Measurements from ENCODE around the gene PSENEN. TPM values are rescaled to one million over a fixed set of nuclear protein-coding genes. Genes with fewer than 3 reads are reported as not detected.
"Not testable (repeated sequence)": the region's sequence is repeated elsewhere in the genome, so short reads cannot be mapped to it uniquely, and the experiment has no call there.

Gene PSENEN
- total RNA-seq, 2 donors from 2014 or later, result 21.2 to 24.9 TPM

DNA sequence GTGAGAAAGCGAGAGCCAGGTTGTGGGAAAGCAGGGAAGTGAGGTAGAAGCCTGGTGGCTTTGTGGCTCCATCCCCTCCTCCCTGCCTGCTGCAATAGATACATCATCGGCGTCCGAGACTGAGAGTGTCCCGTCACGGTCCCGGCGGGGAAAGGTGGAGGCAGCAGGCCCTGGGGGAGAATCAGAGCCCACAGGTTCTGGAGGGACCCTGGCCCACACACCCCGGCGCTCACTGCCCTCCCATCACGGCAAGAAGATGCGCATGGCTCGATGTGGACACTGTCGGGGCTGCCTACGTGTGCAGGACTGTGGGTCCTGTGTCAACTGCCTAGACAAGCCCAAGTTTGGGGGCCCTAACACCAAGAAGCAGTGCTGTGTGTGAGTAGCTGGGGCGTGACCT lies 22.6 kb upstream of the PSENEN start:
- H3K4me1 Mint-ChIP-seq, result peaks cover 18% of the 10 kb centered on the region
- H3K36me3 Mint-ChIP-seq (ENCODE audit: low read depth), result peaks cover 7% of the 10 kb centered on the region
- DNase-seq, result no peak
- no peaks in the 10 kb centered on the region for H3K9me3 ChIP-seq (ENCODE audit: control insufficient read depth, low read length, poor library complexity, severe bottlenecking)
- no peak for ATAC-seq
- no peaks in the 10 kb centered on the region for H3K27me3 Mint-ChIP-seq
- no peak overlapping the region for H3K4me3 Mint-ChIP-seq
- no peak overlapping the region for H3K27ac Mint-ChIP-seq

DNA sequence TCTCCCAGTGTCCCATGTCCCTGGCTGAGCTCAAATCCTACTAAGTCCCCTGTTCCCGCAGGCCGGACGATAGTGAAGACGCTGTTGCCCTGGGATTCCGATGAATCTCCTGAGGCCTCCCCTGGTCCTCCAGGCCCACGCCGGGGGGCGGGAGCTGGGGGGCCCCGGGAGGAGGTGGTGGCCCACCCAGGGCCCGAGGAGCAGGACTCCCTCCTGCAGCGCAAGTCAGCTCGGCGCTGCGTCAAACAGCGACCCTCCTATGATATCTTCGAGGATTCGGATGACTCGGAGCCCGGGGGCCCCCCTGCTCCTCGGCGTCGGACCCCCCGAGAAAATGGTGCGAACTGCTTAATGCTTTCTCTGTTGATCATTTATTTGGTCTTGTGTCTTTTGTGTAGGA lies 21.8 kb upstream of the PSENEN start:
- no peak for DNase-seq
- Mint-ChIP-seq H3K36me3 (ENCODE audit: low read depth) (peaks cover 7% of the 10 kb centered on the region), H3K4me3 (no peak overlapping the region), H3K27ac (no peak overlapping the region), H3K4me1 (peaks cover 23% of the 10 kb centered on the region), H3K27me3 (no peaks in the 10 kb centered on the region)
- no peak for ATAC-seq
- no peaks in the 10 kb centered on the region for H3K9me3 ChIP-seq (ENCODE audit: control insufficient read depth, low read length, poor library complexity, severe bottlenecking)

DNA sequence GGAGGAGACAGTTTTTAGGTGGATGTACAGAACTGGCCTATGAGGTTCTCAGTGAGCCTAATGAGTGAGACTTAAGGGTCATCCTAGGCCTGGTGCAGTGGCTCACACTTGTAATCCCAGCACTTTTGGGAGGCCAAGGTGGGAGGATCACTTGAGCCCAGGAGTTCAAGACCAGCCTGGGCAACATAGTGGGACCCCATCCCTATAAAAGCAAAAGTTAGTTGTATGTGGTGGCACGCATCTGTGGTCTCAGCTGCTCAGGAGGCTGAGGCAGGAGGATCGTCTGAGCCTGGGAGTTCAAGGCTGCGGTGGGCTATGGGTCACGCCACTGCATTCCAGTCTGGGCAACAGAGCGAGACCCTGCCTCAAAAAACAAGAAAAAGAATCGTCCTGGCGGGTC lies 21.3 kb upstream of the PSENEN start:
- not testable (repeated sequence) for H3K36me3 Mint-ChIP-seq (ENCODE audit: low read depth); H3K27ac Mint-ChIP-seq; H3K9me3 ChIP-seq (ENCODE audit: control insufficient read depth, low read length, poor library complexity, severe bottlenecking); H3K27me3 Mint-ChIP-seq; H3K4me3 Mint-ChIP-seq; DNase-seq; ATAC-seq
- H3K4me1 Mint-ChIP-seq, result peaks cover 22% of the 10 kb centered on the region

DNA sequence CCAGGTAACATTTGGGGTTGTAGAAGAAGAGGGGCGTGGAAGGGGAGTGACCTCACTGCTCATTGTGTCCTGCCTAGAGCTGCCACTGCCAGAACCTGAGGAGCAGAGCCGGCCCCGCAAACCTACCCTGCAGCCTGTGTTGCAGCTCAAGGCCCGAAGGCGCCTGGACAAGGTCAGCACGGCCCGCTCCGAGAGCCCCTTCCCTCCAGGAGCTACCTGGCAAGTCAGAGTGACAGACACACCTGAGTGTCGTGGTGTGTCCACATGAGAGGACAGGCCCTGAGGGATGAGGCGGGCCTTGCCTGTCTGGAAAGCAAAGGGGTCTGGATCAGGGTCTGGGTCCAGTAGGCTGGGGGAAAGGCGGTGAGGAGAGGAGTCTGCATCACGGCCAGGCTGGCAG lies 20.9 kb upstream of the PSENEN start:
- no peak for ATAC-seq
- Mint-ChIP-seq H3K27ac (no peak overlapping the region), H3K36me3 (ENCODE audit: low read depth) (peaks cover 7% of the 10 kb centered on the region), H3K27me3 (no peaks in the 10 kb centered on the region), H3K4me3 (no peak overlapping the region), H3K4me1 (peaks cover 18% of the 10 kb centered on the region)
- DNase-seq, result no peak
- H3K9me3 ChIP-seq (ENCODE audit: control insufficient read depth, low read length, poor library complexity, severe bottlenecking), result no peaks in the 10 kb centered on the region

DNA sequence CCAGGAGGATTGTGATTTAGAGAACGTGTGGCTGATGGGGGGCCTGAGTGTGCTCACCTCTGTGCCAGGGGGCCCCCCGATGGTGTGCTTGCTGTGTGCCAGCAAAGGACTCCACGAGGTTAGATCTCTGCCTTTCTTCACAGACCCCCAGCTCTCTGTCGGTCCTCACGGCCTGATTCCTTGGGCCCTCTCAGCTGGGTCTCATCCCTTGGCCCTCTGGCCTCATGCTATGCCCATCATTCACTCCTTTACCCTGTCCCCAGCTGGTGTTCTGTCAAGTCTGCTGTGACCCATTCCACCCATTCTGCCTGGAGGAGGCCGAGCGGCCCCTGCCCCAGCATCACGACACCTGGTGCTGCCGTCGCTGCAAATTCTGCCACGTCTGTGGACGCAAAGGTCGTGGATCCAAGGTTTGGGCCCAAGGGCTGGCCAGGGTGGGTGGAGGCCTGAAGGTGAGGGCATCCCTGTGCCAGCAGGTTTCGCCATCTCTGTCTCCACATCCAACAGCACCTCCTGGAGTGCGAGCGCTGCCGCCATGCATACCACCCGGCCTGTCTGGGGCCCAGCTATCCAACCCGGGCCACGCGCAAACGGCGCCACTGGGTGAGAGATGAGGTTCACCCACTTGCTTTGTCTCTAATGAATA lies 20.1 kb upstream of the PSENEN start:
- no peak for DNase-seq
- no peaks in the 10 kb centered on the region for H3K9me3 ChIP-seq (ENCODE audit: control insufficient read depth, low read length, poor library complexity, severe bottlenecking)
- Mint-ChIP-seq H3K27ac (no peak overlapping the region), H3K4me1 (peaks cover 18% of the 10 kb centered on the region), H3K4me3 (no peak overlapping the region), H3K36me3 (ENCODE audit: low read depth) (peaks cover 9% of the 10 kb centered on the region), H3K27me3 (no peaks in the 10 kb centered on the region)
- no peak for ATAC-seq

DNA sequence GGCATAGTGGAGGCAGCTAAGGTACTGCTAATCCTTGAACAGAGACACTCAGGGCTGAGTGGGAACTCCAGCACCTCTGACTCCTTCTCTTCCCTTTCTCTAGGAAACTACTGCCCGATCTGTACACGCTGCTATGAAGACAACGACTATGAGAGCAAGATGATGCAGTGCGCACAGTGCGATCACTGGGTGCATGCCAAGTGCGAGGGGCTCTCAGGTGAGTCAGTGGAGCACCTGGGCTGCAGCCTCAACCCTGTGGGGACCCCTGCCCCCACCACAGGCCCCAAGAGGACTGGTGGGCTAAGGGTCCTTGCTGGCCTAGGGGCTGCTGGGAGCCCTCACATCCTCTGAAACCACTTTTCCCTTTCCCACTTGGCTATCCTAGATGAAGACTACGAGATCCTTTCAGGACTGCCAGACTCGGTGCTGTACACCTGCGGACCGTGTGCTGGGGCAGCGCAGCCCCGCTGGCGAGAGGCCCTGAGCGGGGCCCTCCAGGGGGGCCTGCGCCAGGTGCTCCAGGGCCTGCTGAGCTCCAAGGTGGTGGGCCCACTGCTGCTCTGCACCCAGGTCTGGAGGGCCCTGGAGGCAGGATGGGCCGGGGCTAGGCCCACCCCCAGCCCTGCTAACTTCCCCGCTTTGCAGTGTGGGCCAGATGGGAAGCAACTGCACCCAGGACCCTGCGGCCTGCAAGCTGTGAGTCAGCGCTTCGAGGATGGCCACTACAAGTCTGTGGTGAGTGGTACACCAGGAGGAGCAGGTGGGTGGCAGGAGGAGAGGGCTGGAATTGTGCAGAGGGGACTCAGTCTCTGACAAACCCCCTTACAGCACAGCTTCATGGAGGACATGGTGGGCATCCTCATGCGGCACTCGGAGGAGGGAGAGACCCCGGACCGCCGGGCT lies 18.1 kb upstream of the PSENEN start:
- H3K4me1 Mint-ChIP-seq, result peaks cover 22% of the 10 kb centered on the region
- no peaks in the 10 kb centered on the region for H3K27me3 Mint-ChIP-seq
- H3K9me3 ChIP-seq (ENCODE audit: control insufficient read depth, low read length, poor library complexity, severe bottlenecking), result no peaks in the 10 kb centered on the region
- ATAC-seq (no peak), DNase-seq (no peak)
- H3K4me3 Mint-ChIP-seq, result no peak overlapping the region
- H3K36me3 Mint-ChIP-seq (ENCODE audit: low read depth), result peaks cover 14% of the 10 kb centered on the region
- peak overlapping the region; percentile 80 for H3K27ac Mint-ChIP-seq

DNA sequence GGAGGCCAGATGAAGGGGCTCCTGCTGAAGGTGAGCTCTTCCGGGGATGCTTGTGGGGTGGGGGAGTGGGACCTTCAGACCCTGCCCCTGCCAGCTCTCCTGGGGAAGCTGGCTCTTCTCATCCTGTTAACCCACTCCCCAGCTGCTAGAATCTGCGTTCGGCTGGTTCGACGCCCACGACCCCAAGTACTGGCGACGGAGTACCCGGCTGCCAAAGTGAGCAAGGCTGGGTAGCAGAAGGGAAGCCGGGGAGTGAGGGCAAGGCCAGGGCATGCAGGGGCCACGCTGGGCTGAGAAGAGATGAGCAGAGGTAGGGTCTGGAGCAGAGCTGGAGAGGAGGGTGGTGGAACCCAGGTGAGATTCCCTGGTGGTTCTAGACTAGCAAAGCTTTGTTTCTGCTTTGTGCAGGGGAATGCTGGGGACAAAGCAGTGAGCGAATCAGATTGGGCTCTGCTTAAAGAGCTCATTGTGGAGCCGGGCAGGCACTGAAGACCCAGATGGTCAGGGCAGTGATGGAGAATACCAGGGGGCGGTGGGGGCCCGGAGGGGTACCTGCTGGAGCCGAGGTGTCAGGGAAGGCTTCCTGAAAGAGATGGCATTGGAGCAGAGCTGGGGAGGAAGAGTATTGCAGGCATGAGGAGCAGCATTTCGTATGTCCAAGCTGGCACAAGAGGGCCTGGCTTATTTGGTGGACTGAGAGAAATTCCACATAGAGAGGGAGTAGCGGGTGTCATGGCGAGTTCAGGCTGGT lies 17.3 kb upstream of the PSENEN start:
- Mint-ChIP-seq H3K4me1 (peaks cover 21% of the 10 kb centered on the region), H3K4me3 (peak overlapping the region; percentile 59), H3K36me3 (ENCODE audit: low read depth) (peaks cover 14% of the 10 kb centered on the region), H3K27ac (peak overlapping the region; percentile 80), H3K27me3 (no peaks in the 10 kb centered on the region)
- DNase-seq (no peak), ATAC-seq (no peak)
- H3K9me3 ChIP-seq (ENCODE audit: control insufficient read depth, low read length, poor library complexity, severe bottlenecking), result no peaks in the 10 kb centered on the region

DNA sequence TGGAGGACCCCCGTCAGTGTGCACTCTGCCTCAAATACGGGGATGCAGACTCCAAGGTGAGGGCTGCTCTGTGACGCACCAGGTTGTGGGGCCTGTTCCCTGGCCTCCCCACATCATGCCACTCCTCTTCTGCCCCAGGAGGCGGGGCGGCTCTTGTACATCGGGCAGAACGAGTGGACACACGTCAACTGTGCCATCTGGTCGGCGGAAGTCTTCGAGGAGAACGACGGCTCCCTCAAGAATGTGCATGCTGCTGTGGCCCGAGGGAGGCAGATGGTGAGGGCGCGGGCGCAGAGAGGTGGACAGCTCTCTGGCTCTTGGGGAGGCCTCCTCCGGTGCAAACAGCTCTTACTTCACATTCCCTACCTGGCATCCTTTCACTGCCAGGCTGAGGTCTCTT lies 16.4 kb upstream of the PSENEN start:
- ATAC-seq (no peak), DNase-seq (no peak)
- H3K4me1 Mint-ChIP-seq, result peaks cover 21% of the 10 kb centered on the region
- H3K4me3 Mint-ChIP-seq, result no peak overlapping the region
- H3K27ac Mint-ChIP-seq, result peak overlapping the region; percentile 80
- no peaks in the 10 kb centered on the region for H3K27me3 Mint-ChIP-seq
- peaks cover 14% of the 10 kb centered on the region for H3K36me3 Mint-ChIP-seq (ENCODE audit: low read depth)
- H3K9me3 ChIP-seq (ENCODE audit: control insufficient read depth, low read length, poor library complexity, severe bottlenecking), result no peaks in the 10 kb centered on the region

DNA sequence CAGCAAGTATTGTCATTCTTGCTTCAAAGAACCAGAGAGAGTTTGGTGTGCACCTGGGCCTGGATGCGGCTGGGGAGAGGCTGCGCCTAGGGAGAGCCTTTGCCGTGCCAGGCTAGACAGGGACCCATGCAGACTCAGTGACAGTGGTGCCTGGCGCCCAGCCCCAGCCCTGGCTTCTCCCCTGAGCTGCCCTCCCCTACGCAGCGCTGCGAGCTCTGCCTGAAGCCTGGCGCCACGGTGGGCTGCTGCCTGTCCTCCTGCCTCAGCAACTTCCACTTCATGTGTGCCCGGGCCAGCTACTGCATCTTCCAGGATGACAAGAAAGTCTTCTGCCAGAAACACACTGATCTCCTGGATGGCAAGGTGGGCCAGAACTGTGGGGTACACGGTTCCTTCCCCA lies 15.7 kb upstream of the PSENEN start:
- no peak for DNase-seq
- H3K4me1 Mint-ChIP-seq, result peaks cover 26% of the 10 kb centered on the region
- H3K27ac Mint-ChIP-seq, result no peak overlapping the region
- no peaks in the 10 kb centered on the region for H3K27me3 Mint-ChIP-seq
- no peaks in the 10 kb centered on the region for H3K9me3 ChIP-seq (ENCODE audit: control insufficient read depth, low read length, poor library complexity, severe bottlenecking)
- H3K36me3 Mint-ChIP-seq (ENCODE audit: low read depth), result peaks cover 14% of the 10 kb centered on the region
- no peak overlapping the region for H3K4me3 Mint-ChIP-seq
- ATAC-seq, result no peak

DNA sequence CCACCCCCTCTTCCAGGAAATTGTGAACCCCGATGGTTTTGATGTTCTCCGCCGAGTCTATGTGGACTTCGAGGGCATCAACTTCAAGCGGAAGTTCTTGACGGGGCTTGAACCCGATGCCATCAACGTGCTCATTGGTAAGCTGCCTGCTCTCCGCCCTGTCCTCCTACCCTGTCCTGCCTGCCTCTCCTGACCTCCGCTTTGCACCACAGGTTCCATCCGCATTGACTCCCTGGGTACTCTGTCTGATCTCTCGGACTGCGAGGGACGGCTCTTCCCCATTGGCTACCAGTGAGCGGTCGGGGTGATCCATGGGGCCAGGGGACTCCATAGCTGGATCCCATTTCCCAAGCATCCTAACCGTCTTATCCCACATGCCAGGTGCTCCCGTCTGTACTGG lies 15.1 kb upstream of the PSENEN start:
- Mint-ChIP-seq H3K27ac (no peak overlapping the region), H3K4me3 (no peak overlapping the region)
- ATAC-seq, result no peak

DNA sequence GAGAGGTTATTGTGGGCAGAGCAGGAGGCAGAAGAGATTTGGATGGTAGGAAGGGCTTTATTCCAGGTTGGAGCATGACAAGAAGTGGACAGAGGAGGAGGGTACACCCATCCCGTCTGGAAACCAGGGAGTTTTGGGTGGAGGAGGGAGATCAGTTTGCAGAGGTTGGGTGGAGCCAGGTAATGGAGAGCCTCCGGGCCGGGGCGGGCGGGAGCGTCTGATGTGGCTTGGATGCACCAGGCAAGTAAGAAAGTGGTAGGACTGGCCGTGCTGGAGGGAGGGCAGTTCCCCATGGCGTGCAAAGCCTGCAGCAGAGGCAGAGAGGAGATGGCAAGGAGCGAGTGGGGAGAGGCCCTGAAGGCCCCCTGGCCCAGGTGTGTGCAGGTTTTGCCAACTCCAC lies 14.1 kb upstream of the PSENEN start:
- Mint-ChIP-seq H3K4me3 (peak overlapping the region; percentile 49), H3K27me3 (no peaks in the 10 kb centered on the region), H3K27ac (no peak overlapping the region), H3K36me3 (ENCODE audit: low read depth) (peaks cover 11% of the 10 kb centered on the region), H3K4me1 (peaks cover 29% of the 10 kb centered on the region)
- ATAC-seq (no peak), DNase-seq (no peak)
- no peaks in the 10 kb centered on the region for H3K9me3 ChIP-seq (ENCODE audit: control insufficient read depth, low read length, poor library complexity, severe bottlenecking)

More for the DNA sequence above, 15.1 kb upstream of the PSENEN start:
- DNase-seq, result no peak
- H3K9me3 ChIP-seq (ENCODE audit: control insufficient read depth, low read length, poor library complexity, severe bottlenecking), result no peaks in the 10 kb centered on the region
- Mint-ChIP-seq H3K27me3 (no peaks in the 10 kb centered on the region), H3K4me1 (peaks cover 26% of the 10 kb centered on the region), H3K36me3 (ENCODE audit: low read depth) (peaks cover 14% of the 10 kb centered on the region)

DNA sequence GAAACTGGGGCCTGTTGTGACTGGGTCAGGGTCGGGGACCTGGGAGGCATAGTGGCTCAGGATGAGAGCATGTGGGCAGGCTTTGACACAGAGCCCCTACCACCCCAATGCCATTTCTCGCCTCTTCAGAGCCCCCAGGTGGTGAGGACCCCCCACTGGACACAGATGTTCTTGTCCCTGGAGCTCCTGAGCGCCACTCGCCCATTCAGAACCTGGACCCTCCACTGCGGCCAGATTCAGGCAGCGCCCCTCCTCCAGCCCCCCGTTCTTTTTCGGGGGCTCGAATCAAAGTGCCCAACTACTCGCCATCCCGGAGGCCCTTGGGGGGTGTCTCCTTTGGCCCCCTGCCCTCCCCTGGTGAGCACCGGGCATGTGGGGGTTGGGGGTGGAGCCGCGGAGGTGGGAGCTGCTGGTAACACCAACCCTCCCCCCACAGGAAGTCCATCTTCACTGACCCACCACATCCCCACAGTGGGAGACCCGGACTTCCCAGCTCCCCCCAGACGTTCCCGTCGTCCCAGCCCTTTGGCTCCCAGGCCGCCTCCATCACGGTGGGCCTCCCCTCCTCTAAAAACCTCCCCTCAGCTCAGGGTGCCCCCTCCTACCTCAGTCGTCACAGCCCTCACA lies 13.6 kb upstream of the PSENEN start:
- DNase-seq (no peak), ATAC-seq (no peak)
- Mint-ChIP-seq H3K27me3 (no peaks in the 10 kb centered on the region), H3K4me1 (peaks cover 34% of the 10 kb centered on the region), H3K36me3 (ENCODE audit: low read depth) (peaks cover 11% of the 10 kb centered on the region), H3K27ac (no peak overlapping the region), H3K4me3 (no peak overlapping the region)
- no peaks in the 10 kb centered on the region for H3K9me3 ChIP-seq (ENCODE audit: control insufficient read depth, low read length, poor library complexity, severe bottlenecking)
